T47D (cell line): ENCODE data around the gene NKAP.
"Not testable (repeated sequence)": the region's sequence is repeated elsewhere in the genome, so short reads cannot be mapped to it uniquely, and the experiment has no call there.

Experiments
- DNase-seq, 2 experiments: peaks; one replicate each; pipeline versions ENCODE4 v3.0.0 to v3.0.0-alpha.2; 2011 to 2012; ENCODE audit warnings: low read depth in 1 of 2, low spot score in 1 of 2
- JUND ChIP-seq: IDR thresholded peaks from 2 replicates; pipeline ENCODE4 v1.6.1; 2012; ENCODE audit warnings: low read depth
- in situ Hi-C: cut with HindIII; loops from 2 replicates; pipeline ENCODE4 v1.10.0; 2016; ENCODE audit warnings: low sequenced_read_pairs, low pct_unique_long_range_greater_than_20kb

Gene NKAP

DNA sequence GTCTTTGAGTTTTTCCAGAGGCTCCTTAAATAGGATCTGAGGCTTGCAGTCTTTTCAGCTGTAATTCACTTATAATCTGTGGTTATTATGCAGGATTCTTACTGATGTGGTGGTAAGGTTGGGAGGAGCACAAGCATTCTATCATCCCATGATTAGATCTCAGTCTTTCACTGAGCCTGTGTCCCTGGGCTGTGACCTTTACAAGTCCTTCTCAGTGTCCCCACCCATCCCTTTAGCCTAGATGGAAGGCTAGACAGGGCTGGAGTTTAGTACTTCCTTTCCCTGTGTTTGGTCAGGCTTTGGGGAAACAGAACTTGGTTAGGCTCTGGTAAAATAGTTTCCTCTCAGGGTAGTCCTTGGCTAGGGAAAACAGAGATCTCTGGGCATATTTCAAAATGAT is 17.1 kb upstream of the NKAP start:
- TF ChIP-seq JUND: no peak
- in situ Hi-C loops: no loop called here
- no peak for DNase-seq

DNA sequence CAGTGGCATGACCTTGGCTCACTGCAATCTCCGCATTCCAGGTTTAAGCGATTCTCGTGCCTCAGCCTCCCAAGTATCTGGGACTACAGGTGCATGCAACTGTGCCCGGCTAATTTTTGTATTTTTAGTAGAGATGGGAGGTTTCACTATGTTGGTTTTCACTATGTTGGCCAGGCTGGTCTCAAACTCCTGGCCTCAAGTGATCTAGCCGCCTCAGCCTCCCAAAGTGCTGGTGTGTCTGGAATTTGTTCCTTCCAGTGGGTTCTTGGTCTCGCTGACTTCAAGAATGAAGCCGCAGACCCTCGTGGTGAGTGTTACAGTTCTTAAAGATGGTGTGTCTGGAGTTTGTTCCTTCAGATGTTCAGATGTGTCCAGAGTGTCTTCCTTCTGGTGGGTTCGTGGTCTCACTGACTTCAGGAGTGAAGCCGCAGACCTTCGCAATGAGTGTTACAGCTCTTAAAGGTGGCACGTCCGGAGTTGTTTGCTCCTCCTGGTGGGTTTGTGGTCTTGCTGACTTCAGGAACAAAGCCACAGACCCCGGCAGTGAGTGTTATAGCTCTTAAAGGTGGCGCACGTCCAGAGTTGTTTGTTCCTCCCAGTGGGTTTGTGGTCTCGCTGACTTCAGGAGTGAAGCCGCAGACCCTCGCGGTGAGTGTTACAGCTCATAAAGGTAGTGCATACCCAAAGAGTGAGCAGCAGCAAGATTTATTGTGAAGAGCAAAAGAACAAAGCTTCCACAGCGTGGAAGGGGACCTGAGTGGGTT is 12.4 kb upstream of the NKAP start:
- DNase-seq, in situ Hi-C loops: not testable (repeated sequence)

DNA sequence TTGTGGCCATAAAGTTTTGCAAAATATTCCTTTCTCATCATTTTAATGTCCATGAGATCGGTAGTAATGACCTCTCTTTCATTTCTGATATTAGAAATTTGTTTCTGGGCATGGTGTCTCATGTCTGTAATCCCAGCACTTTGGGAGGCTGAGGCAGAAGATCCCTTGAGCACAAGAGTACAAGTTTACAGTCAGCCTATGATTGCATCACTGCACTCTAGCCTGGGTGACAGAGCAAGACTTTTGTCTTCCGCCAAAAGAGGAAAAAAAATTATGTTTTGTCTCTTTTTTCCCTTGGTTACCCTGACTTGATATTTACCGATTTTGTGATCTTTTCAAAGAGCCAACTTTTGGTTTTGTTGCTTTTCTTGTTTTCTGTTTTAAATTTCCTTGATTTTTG is 10.8 kb upstream of the NKAP start:
- no peak for DNase-seq
- in situ Hi-C loops: no loop called here
- TF ChIP-seq JUND: no peak

- TF ChIP-seq JUND: no peak
- DNase-seq: no peak
- in situ Hi-C loops: no loop called here
These were observed 4.8 kb upstream of the NKAP start for GRCh38 chrX:119948381-119948780.

DNA sequence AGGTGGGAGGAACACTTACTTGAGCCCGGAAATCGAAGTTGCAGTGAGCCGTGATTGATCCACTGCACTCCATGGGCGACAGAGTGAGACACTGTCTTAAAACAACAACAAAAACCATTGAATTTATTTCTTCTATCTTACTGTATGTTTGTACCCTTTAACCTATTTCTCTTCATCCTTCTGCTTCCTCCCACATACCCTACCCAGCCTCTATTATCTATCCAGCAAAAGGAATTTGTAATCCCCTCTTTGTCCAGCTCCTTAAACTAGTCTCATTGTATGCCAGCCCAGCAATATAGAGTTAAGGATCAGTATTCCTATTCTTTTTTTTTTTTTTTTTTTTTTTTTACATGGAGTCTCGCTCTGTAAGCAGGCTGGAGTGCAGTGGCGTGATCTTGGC is 1.9 kb upstream of the NKAP start:
- in situ Hi-C loops: no loop called here
- DNase-seq: no peak
- TF ChIP-seq JUND: no peak

DNA sequence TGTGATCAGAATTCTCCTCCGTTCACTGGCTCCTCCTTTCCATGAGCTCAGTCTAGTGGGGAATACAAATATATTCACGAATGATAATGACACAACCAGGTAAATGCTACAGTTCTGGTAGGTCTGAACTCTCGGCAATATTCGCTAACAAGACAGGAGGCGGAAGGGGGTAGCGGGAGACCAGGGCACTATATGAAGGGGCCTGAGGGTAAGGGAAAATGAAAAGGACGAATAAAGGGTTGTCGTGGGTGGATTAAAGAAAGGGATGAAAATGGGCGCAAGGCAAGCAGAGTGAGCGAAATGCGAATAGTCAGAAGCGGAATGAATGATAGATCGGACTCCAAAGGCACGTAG is 743 bp downstream of the NKAP start:
- no peak for DNase-seq
- in situ Hi-C loops: no loop called here
- TF ChIP-seq JUND: no peak

DNA sequence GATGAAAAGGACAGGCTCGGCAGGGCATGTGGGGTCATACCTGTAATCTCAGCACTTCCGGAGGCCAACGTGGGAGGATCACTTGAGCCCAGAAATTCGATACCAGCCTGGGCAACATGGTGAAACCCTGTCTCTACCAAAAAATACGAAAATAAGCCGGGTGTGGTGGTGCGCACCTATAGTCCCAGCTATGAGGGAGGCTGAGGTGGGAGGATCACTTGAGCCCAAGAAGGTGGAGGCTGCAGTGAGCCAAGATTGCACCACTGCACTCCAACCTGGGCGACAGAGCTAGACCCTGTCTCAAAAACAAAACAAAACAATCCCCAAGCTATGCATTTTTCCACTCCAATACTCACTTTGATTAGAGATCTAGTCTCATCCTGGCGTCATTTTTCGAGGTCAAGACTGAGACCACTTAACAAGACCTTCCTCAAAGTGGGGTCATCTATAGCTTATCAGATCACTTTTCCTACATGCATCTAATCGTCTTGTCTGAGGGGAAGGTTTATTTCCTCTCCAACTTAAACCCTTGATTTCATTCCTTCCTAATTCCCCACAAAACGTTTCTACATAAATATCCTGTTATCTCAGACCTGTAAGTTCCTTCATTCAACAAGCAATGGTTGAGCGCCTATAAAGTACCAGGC is 1.3 kb downstream of the NKAP start:
- no peak for DNase-seq
- in situ Hi-C loops: no loop called here
- no peak for TF ChIP-seq JUND

DNA sequence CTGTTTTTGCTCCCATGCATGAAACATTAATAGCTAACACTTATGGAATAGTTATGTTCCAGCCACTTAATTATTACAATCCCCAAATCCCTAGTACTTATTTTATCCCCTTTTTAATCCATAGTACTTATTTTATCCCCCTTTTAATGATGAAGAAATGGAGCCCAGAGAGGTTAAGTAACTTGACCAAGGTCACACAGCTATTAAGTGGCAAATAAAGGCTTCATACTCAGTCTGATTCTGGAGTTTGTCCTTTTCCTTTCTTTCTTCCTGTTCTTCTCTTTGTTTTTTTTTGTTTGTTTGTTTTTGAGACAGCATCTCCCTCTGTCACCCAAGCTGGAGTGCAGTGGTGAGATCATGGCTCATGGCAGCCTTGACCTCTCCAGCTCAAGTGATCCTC is 2.2 kb downstream of the NKAP start:
- no peak for TF ChIP-seq JUND
- DNase-seq: no peak
- in situ Hi-C loops: no loop called here

DNA sequence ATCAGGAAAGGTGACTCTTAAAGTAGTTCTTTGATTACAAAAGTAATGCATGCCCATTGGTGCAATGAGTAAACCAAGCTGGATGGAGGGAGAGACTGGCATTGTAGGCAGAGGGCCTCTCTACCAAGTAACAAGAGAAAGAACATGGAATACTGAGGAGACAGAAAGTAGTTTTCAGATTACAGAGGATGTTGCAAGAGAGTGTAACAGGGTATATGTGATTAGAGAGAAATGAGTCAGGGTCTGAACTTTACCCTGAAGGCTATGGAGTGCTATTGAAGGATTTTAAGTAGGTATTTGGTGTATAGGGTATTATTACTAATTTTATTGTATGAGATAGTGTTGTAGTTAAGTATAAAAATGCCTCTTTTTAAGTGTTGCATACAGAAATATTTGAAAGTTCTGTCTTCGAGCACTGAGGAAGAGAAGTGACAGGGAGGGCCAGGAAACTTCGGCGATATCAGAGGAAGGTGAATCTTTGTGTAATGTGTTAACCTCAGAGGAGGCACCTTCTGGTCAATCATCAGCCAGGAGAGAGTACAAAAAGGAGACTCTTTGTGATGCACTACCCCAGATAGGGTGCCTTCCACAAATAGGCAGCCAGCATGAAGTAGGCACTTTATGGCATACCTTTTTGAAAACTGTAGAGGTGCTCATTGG is 8.2 kb downstream of the NKAP start:
- no peak for TF ChIP-seq JUND
- DNase-seq: no peak
- in situ Hi-C loops: no loop called here

GRCh38 chrX:119922391-119922790 is 21.2 kb downstream of the NKAP start:
- in situ Hi-C loops: not testable (repeated sequence)

DNA sequence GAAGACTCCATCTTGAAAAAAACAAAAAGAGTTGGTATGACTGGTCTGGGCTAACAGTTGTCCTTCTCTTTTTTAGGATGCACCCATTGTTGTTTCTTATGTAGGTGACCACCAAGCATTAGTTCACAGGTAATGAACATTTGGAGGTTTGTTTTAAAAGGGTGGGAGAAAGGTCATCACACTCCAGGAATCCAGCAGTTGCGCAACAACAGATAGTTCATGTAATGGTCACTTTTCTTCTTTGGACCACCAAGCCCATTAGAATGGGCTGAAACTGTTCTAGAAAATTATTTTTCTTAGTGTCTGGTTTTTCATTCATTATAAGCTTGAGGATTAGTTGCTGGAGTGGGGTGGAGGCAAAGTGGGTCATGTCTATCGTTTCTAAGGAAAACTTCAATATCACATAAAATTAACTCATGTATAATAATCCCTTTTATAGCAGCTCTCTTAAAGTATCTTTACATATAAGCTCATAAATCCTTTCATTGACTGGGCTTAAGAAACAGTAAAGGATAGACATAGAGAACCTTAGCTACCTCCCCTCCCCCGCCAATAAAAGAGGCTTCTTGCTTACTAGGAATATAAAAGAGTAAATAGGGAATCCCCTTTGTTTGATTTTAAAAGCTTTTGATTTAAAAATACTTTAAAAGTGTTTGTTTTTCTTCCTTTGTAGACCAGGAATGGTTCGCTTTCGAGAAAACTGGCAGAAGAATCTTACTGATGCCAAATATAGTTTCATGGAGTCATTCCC is 23.5 kb downstream of the NKAP start:
- no peak for DNase-seq
- TF ChIP-seq JUND: no peak
- in situ Hi-C loops: no loop called here

More at GRCh38 chrX:119922391-119922790, 21.2 kb downstream of the NKAP start:
- DNase-seq: not testable (repeated sequence)

GRCh38 chrX:119917877-119918276 is 25.7 kb downstream of the NKAP start:
- in situ Hi-C loops: no loop called here
- no peak for TF ChIP-seq JUND
- no peak for DNase-seq

GRCh38 chrX:119916310-119916709 is 27.2 kb downstream of the NKAP start:
- in situ Hi-C loops: no loop called here
- TF ChIP-seq JUND: no peak

More at GRCh38 chrX:119916310-119916709, 27.2 kb downstream of the NKAP start:
- no peak for DNase-seq
